Subcutaneous preadipocyte (primary cell): ENCODE results near the gene MRPL51. TPM values are rescaled to one million over a fixed set of nuclear protein-coding genes. Genes with fewer than 3 reads are reported as not detected.

Experiments
- total RNA-seq: library from RNA; depleted of rRNA; stranded (reverse); fragments of >200 nt; gene quantifications from 2 replicates; pipeline ENCODE4 v1.2.3, GENCODE V29; 2012

MRPL51 gene
- total RNA-seq, result 75.3 and 87.5 TPM in 2 replicates

DNA sequence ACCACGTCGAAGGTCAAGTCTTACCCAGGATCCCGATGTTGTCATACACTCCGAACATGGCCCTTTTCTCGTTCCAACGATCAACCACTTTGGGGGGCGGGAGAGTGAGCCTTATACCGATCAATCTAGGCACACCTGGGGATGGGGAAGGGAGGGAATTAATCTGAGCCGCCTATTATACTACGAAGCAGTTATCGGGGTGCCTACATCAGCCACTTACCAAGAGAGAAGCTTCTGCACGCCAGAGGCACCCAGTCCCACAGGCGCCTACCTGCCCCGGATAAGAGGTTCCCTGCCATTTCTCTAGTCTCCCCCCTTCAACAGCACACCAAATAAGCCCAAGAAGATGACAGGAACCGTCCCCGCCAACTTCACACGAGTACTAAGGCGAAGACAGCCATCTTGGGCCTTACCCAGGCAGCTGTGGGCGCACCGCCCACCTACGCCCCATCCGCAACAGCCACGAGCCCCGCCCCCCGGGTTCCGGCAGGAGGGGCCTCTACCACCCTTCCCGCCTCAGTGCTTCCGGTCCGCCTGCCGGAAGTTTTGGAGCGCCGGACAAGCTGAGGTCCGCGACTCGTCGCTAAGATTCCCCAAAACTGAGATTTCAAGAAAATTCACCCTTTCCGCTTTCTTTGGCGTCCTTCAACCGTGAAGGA lies at the start of gene MRPL51:
TSS of gene MRPL51 (minus strand) at position 425 of the 659 bp plus-strand sequence. CDS start at position 299, 126 bp downstream.

DNA sequence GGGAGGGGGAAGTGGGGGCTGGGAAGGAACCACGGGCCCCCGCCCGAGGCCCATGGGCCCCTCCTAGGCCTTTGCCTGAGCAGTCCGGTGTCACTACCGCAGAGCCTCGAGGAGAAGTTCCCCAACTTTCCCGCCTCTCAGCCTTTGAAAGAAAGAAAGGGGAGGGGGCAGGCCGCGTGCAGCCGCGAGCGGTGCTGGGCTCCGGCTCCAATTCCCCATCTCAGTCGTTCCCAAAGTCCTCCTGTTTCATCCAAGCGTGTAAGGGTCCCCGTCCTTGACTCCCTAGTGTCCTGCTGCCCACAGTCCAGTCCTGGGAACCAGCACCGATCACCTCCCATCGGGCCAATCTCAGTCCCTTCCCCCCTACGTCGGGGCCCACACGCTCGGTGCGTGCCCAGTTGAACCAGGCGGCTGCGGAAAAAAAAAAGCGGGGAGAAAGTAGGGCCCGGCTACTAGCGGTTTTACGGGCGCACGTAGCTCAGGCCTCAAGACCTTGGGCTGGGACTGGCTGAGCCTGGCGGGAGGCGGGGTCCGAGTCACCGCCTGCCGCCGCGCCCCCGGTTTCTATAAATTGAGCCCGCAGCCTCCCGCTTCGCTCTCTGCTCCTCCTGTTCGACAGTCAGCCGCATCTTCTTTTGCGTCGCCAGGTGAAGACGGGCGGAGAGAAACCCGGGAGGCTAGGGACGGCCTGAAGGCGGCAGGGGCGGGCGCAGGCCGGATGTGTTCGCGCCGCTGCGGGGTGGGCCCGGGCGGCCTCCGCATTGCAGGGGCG lies 41.0 kb upstream of the MRPL51 start, which contains the start of gene GAPDH:
TSS of gene GAPDH (plus strand) at position 595 of the 772 bp plus-strand sequence. CDS start 316 bp downstream, outside the sequence.

DNA sequence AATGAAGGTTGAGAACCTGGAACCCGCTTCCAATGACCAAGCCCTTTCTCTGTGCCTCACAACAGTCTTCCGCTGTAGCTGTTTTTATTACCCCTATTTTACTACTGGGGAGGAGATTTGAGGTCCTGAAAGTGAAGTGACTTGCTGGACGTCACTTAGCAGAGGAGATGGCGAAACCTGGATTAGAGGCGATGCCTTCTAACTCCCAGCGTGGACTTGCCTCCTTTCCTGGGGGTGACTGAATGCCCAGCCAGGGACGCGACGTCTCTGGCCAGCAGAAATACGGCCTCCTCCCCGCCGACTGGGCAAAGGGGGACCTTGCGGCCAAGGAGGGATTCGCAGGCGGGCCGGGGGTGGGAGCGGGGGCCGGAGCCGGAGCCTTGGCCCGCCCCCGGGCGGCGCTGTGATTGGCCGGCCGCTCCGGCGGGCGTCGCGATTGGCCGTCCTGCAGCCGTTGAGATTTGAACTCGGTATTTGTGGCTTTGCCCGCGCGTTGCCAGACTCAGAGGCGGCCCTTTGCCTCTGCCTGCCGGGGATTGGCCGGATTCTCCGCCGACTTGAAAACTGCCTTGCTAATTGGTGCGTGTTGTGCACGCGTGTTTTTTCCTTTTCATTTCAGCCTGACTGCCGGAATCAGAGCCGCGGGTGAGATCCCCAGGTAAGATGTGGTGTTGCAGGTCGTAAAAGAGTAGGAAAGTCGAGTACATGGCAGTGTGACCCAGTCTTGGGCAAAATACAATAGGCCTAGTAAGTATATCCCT lies 615 bp upstream of the MRPL51 start, which contains the start of gene NCAPD2:
TSS of gene NCAPD2 (plus strand) at position 606 of the 761 bp plus-strand sequence. CDS start 997 bp downstream, outside the sequence.

DNA sequence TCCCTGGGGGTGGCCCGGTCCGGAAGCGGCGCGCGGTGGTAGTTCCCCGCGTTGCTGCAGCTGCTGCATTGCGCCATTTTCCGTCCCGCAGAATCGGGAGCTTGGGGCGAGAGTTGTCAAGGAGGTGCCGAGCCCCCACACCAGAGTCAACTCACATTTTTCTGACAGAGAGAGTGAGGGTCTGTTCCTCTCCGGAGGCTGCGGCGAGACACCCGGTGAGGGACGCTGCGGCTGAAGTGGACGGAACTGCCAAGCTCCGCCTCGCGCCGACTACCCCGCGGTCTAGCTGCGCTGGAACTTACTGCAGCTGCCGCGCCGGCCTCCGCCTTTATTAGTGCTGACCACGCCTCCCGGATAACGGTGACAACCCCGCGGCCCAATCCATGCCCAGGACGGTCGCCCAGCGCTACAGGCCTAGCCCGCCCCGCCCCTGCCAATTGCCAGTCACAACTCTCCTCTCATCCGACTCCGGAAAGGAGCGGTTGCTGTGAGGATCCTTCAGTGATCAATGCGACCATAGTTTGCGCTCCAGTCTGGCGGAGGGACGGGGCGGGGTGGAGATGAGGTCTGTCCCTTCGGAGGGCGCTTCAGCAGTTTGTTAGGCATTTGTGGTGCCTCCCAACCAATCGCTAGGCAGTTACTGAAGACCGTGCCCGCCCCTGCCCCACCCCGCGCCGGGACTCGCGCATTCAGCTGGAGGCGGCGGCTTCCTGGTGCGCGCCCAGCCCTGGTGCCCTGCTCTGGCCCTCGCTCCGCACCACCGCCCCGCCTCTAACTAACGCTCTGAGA lies 22.5 kb downstream of the MRPL51 start, which contains the start of gene VAMP1:
TSS of gene VAMP1 (minus strand) at position 303 of the 789 bp plus-strand sequence. CDS start at position 157, 146 bp downstream.

DNA sequence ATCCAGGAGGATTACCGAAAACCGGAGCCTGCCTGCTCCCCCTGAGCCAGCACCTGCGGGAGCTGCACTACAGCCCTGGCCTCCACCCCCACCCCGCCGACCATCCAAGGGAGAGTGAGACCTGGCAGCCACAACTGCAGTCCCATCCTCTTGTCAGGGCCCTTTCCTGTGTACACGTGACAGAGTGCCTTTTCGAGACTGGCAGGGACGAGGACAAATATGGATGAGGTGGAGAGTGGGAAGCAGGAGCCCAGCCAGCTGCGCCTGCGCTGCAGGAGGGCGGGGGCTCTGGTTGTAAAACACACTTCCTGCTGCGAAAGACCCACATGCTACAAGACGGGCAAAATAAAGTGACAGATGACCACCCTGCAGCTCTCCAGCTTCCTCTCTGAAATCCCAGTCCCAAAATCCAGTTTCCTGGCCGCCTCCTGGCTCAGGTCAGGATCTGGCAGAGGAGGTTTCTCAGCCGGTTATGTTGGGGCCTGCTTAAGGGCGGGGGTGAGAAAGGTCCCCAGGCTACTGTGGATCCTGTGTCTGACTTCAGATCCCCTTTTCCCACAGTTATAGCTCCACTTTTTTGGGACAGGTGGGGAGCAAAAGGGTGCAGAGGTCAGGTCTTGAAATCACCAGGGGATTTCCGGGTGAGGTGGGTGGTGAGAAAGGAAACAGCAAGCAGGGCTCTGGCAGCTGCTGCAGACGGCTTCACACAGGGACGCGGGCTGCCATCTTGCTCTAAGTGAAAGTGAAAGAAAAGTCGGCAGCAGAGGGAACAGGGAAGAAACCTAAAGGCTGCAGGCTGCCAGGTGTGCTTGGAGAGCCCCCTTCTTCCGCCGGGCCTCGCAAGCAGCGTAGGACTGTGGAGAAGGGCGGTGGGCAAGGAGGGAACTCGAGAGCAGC lies 41.5 kb downstream of the MRPL51 start, which contains the start of gene TAPBPL:
TSS of gene TAPBPL (plus strand) at position 695 of the 897 bp plus-strand sequence. CDS start 207 bp downstream, outside the sequence.

DNA sequence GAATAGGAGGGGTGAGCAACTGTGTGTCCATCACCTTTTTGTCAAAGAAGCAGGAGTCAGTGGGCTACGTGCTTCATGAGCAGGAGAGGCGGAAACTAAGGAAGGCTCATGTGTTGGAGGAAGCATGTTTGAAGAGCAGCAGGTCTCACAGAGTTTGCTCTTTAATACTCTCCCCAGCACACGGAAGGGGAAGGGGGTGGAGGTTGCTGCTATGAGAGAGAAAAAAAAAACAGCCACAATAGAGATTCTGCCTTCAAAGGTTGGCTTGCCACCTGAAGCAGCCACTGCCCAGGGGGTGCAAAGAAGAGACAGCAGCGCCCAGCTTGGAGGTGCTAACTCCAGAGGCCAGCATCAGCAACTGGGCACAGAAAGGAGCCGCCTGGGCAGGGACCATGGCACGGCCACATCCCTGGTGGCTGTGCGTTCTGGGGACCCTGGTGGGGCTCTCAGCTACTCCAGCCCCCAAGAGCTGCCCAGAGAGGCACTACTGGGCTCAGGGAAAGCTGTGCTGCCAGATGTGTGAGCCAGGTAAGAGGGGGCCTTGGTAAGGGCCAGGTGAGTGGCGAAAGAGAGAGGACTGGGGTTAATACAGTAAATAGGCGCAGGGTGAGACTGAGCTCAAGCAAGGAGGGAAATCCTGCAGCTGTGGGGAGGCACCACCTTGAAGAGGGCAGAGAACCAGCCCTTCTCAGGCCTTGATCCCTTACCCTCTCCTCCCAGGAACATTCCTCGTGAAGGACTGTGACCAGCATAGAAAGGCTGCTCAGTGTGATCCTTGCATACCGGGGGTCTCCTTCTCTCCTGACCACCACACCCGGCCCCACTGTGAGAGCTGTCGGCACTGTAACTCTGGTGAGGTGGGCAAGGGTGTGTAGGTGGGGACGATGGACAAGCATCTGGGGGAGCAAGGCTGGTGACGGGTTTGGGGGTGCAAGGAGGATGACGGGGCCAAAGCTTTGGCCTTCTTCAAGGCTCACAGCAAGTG lies 48.1 kb downstream of the MRPL51 start, which contains the start of gene CD27:
TSS of gene CD27 (plus strand) at position 252 of the 985 bp plus-strand sequence. CDS start at position 393, 141 bp downstream.

Other genes with a start within 250 kb of the MRPL51 start
- under 0.01 and 0.20 TPM in 2 replicates for gene PLEKHG6, start 182.6 kb downstream of the MRPL51 start, total RNA-seq
- 236 and 316 TPM in 2 replicates for gene TNFRSF1A, start 151.2 kb downstream of the MRPL51 start, total RNA-seq
- gene SCNN1A, start 117.7 kb downstream of the MRPL51 start, total RNA-seq, result under 0.01 TPM in 2 replicates
- gene LTBR, start 109.1 kb downstream of the MRPL51 start, total RNA-seq, result 95.6 and 108 TPM in 2 replicates
- gene CD27, start 48.3 kb downstream of the MRPL51 start, total RNA-seq, result not detected in 2 replicates
- gene TAPBPL, start 41.2 kb downstream of the MRPL51 start, total RNA-seq, result 3.9 and 6.2 TPM in 2 replicates
- 3.9 and 9.2 TPM in 2 replicates for gene VAMP1, start 22.6 kb downstream of the MRPL51 start, total RNA-seq
- gene NCAPD2, start 840 bp upstream of the MRPL51 start, total RNA-seq, result 70.9 and 92.9 TPM in 2 replicates
- gene GAPDH, start 41.3 kb upstream of the MRPL51 start, total RNA-seq, result 8,341 and 11,860 TPM in 2 replicates
- 11.0 and 14.5 TPM in 2 replicates for gene IFFO1, start 62.8 kb upstream of the MRPL51 start, total RNA-seq
- 22.4 and 33.8 TPM in 2 replicates for gene NOP2, start 75.0 kb upstream of the MRPL51 start, total RNA-seq
- gene CHD4, start 114.1 kb upstream of the MRPL51 start, total RNA-seq, result 165 and 208 TPM in 2 replicates
- not detected in 2 replicates for gene LPAR5, start 142.7 kb upstream of the MRPL51 start, total RNA-seq
- 0.78 and 1.1 TPM in 2 replicates for gene ACRBP, start 154.2 kb upstream of the MRPL51 start, total RNA-seq
- 13.5 and 21.7 TPM in 2 replicates for gene ING4, start 169.9 kb upstream of the MRPL51 start, total RNA-seq
- gene ZNF384, start 196.1 kb upstream of the MRPL51 start, total RNA-seq, result 16.9 and 17.8 TPM in 2 replicates
- gene PIANP, start 207.6 kb upstream of the MRPL51 start, total RNA-seq, result under 0.01 TPM in 1 of 2 replicates, not detected in the other
- 97.4 TPM in 2 replicates for gene COPS7A, start 230.8 kb upstream of the MRPL51 start, total RNA-seq